ENCODE data around the gene TMEM72. TPM values are rescaled to one million over a fixed set of nuclear protein-coding genes. Genes with fewer than 3 reads are reported as not detected.

The TMEM72 gene
- total RNA-seq, 1 donor from 2014 or later = not detected

DNA sequence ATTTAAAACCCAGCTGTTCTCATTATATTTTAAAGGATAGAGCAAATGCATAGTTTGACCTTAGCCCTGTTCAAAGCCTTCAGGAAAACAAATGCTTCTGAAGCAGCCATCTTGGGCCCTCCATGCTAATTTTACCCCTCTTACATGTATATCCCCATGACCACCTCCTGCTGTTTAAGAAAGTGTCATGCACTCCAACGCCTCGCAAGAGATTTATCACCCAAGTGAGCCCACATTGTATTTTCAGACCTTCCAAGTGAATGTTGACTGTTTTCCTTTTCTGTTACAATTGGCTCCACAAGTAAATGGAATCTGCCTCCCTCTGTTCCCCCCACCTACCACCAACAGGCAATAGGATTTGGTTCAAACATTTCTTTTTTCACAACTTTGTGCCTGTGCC, 5.3 kb downstream of the TMEM72 start:
- DNase-seq (ENCODE audit: low spot score) = no peak

DNA sequence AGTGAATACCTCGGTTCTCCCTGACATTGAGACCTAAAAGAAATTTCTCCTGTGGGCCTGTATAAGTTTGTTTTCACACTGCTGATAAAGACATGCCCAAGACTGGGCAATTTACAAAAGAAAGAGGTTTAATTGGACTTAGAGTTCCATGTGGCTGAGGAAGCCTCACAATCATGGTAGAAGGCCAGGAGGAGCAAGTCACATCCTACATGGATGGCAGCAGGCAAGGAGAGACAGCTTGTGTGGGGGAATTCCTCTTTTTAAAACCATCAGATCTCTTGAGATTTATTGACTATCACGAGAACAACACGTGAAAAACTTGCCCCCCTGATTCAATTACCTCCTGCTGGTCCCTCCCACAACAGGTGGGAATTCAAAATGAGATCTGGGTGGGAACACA, 6.7 kb downstream of the TMEM72 start:
- DNase-seq (ENCODE audit: low spot score) = no peak

DNA sequence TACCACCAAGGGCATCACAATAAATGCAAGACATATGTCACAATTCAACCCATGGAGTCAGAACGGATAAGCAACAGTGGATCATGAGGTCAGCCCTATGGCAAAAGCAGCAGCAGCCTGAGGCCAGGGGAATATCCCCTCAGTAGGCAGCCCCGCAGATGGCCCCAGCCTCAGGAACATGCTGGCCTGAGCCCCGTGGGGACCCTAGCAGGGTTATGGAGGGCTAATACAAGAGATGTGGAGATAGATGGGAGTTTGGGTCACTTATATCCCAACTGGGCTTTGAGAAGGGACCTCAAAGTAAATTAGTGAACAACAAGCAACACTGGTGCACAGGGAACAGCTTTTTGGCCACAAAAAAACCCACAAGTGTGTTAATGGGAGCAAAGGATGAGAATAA, 9.1 kb downstream of the TMEM72 start:
- peak; percentile 75 for DNase-seq (ENCODE audit: low spot score)

DNA sequence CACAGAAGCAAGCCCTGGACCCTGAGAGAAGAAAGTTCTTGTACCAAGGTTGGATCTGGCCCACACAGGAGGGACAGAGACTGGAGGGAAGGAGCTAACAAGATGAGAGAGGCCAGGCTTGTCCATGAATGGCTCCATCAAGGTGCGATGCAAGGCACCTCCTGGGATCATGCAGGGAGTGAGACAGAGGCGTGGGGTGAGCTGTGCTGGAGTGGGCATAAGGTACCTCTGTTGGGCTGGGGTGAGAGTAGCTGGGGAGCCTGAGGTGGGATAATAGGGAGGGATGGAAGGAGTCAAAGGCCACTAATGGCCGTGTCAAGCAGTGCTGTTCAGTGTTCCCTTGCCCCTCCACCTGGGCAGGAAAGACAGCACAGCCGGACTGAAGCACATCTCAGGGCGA, 9.9 kb downstream of the TMEM72 start:
- no peak for DNase-seq (ENCODE audit: low spot score)

DNA sequence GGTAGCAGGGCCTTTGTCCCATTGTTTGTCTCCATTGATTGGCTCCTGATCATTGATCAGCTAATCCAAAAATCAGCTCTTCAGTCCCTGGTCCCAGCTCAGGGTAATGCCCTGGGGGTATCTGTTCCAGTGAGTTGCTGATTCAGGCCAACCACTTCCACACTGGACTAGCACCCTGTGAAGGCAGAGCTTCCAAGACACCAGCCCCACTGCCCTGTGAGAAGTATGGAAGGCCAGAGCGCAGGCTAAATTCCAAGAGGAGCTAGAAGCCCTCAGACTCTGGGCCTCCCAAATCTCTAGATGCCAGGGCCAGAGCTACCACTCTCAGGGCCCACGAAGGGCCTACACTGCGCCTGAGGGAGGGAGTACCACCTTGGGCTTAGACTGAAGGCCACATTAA, 10.4 kb downstream of the TMEM72 start:
- DNase-seq (ENCODE audit: low spot score) = no peak

DNA sequence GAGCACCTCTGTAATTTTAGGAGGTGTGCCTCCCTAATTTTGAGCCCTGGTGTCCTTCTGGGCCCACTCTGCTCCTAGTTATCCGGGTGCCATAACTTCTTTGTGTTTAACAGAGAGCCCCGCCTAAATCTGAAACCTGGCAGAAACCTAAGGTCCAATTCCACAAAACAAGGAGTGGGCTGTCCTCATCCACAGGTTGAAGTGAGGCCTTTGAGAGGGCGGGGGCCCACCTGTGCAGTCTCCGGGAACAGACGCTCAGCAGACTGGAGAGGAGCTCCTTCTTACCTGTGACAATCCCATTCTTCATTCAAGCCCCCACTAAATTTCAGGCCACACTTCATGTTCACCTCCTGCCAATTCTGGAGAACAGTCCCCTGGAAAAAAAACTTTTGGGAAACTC, 10.9 kb downstream of the TMEM72 start:
- DNase-seq (ENCODE audit: low spot score) = no peak

DNA sequence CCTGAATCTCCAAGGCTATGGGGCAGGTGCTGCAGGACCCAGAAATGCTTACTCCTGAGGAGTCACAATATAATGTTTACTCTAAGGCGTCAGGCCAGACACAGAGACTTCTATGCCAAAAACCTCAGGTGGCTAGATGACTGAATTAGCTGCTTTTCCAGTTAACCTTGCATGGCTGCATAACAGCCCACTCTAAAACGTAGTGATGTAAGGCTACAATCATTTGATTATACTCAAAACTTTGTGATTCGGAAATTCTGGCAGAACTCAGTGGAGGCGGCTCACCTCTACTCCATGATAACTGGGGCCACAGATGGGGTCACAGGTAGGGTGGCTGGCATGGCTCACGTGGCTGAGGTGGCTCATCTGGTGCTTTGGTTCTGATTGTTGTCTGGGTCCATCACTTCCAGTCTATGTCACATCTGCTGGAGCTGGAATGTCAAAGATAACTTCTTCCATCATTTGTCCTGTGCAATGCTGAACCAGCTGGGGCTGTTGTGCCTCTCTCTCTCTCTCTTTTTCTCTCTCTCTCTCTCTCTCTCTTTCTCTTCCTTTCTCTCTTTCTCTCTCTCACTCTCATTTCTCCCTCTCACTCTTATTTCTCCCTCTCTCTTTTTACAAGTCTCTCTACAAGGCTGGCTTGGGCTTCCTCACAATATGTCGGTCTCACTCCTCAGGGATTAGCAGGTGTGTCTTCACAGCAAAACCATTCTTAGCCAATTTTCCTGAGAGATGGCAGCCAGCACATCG, 11.8 kb downstream of the TMEM72 start:
- no peak for DNase-seq (ENCODE audit: low spot score)

DNA sequence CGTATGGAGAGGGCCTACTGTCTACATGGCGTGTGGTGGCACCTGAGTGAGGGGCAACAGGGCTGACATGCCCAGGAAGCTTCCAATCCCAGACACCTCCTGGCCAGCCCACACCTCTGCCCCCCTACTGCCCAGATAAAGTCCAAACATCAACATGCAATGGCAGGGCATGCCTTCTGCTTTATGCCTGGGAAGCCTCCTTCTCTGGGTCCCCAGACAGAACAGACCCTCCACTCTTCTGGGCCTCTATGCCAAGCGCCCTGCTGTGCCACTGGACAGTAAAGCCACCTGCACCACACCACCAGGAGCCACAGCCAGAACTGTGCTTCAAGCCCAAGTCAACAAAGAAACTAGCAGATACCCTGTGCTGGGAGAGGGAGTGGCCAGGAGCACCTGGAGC, 12.5 kb downstream of the TMEM72 start:
- DNase-seq (ENCODE audit: low spot score) = peak; percentile 68

DNA sequence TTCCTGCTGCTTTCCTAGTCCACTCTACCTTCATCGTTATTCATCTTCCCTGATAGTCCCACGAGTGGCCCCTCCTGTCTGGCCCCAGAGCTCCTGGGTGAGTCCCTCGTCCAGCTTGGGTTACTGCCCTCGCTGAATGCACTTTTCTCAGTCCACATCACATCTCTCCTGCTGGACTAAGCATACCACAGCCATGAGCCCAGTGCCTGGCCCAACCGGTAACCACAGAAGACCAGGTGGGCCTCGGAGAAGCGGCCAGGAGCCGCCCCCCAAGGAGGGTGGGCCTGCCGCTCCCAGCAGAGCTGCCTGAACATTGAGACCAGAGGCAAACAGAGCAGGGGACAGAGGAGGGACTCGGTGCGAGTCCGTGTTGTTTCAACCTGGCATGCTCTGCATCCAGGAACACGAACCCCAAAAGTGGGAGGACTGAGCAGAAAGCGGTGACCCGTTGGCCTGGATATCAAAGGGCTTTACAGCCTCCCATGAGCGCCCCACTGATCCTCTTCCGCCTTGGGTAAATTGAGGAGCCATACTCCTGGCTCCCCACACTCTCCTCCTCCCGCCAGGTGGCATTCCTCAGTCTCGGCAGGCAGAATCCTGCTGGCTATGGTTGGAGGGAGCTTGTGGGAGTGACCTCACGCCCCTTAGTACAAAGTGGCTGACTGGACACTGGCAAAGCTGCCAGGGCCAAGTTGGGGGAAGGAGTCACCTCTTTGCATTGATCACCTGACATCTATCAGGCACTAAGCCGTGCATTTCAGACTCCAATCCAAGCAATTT, 13.3 kb downstream of the TMEM72 start:
- DNase-seq (ENCODE audit: low spot score) = peak; percentile 75

DNA sequence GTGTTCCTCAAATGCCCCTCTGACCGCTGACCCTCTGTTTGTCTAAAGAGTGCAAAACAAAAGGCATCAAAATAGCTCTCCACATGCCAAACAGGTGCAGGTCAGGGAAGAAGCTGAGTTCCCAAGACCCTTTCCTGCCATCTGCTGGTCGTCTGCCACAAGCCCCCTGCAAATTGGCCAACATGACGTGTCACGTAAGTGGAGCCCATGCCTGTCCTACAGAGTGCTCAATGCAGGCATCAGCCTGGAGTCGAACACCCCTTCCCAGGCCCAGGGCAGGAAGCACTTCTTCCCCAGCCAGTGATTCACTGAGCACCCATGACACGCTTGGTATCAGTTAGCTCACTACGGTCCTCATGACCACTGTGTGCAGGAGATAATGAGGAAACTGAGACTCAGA, 14.1 kb downstream of the TMEM72 start:
- peak; percentile 28 for DNase-seq (ENCODE audit: low spot score)

DNA sequence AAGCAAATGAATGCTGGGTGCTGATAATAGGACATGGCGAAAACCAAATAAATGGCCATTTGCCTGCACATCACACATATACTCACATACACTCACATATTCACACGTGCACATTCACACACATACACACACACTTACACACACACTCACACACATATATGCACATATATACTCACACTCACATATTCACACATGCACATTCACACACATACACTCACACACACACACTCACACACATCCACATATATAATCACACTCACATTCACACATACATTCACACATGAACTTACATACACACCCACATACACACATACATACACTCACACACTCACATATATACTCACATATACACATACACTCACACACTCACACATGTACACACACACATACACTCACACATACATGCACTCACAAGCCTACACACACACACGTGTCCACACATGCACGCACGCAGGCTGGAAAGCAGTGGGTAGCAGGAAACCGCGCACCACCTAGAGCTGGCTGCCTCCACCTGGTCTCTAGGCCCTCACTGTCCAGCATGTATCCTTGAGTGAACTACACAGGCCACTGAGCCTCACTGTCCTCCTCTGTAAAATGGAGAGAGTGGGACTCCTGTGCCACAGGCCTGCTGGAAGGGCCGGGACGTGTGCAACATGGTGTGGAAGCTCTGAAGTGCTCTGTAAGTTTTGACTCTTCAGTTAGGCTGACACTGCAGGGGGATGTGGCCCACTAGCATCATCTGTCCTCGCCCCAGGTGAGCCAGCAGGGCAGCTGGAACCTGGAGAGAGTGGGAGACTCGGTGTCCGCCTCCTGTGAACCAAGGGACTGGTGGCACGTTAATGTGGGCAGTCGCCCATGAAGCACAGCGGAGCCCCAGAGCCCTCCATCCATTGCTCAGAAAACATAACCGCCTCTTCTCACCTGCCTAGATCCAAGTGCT, 14.9 kb downstream of the TMEM72 start:
- peak; percentile 57 for DNase-seq (ENCODE audit: low spot score)

DNA sequence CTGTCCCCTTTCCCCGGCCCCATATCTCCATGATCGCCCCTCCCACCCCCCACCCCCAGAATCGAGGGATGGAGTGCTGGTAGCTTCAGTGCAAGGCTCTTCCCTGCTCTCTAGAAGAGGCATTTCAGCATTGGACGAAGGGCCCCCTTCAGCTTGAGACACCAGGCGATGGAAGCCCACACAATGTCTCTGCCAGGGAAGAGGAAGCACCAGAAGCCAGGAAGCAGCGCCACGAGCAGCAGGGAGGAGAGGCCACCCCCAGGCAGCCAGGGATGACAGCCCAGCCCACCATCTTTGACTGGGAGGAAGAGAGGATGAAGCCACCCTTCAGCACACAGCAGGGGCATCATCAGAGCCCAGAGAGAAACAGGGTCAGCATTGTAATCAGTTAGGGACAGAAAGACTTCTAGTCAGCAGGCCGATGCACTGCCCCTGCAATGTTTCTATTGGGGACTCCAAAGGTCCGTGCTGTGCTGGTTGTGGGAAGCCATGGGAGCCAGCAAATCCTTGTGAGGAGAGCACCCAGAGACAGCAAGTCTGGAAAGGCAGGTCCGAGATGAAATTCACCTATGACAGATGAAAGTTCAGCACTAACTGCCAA, 15.7 kb downstream of the TMEM72 start:
- DNase-seq (ENCODE audit: low spot score) = peak; percentile 41

DNA sequence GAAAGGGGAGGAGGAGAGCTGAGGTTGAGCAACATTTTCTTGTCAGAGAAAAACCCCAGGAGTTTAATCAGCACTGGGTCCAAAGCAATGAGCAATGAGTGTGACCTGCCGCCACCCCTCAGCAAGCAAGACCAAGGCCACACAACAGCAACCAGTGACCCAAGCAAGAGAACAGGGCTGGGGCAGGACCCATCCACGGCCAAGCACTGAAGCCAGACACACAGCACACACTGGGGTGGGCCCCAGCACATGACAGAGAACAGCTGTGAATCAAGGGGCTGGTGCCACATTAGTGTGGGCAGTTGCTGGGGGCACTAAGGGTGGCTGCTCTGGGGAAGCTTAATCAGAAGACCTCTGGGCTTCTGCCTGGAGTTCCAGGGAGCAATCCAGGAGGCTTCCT, 16.2 kb downstream of the TMEM72 start:
- no peak for DNase-seq (ENCODE audit: low spot score)

DNA sequence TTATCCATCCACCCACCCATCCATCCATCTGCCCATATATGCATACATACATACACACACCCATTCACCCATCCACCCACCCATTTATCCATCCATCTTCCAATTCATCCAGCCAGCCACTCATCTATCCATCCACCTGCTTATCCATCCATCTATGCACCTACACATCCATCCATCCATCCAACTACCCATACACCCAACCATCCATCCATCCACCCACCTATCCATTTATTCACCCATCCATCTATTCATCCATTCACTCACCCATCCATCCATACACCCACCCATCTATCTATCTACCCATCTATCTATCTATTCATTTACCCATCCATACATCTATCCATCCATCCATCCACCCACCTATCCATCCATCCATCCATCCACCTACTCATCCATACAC, 17.3 kb downstream of the TMEM72 start:
- DNase-seq (ENCODE audit: low spot score) = no peak

DNA sequence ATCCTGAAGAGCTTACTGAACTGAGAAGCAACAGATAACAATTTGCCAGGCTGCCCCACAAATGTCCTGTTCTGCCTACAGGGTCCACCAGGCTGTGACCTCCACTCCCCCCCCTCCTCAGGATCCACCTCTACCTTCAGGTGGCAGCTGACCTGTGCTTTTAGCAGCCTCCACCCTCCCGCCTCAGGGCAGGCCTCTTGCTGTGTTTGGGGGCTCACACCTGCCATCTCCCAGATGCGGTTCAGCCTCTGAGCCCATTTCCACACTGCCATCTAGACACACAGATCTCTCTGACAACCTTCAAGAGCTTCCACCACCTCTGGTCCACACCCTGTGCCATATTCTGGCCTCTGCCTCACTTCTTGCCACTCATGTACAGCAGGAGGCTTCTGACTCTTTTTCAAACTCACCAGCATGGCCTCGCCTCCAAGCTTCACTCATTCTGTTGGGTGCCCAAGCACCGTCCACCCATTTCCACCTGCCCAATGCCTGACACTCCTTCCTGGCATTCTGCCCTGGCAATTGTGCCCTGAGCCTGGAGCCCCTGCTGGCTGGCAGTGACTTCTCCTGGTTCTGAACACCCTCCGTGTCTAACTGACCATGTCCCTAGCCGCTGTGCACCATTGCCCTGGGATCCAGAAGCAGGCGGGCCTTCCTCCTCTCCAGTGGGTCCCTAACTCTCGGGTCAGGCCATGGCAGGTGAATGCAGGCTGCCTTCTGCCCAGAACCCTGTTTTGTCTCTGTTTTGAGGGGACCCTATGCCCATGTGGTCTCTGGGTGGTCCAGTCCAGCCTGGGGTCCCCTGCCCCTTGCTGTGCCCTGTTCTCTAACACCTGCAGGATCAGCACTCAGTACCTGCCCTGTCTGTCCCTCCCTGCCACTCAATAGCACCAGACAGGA, 18.5 kb downstream of the TMEM72 start:
- DNase-seq (ENCODE audit: low spot score) = peak; percentile 85

DNA sequence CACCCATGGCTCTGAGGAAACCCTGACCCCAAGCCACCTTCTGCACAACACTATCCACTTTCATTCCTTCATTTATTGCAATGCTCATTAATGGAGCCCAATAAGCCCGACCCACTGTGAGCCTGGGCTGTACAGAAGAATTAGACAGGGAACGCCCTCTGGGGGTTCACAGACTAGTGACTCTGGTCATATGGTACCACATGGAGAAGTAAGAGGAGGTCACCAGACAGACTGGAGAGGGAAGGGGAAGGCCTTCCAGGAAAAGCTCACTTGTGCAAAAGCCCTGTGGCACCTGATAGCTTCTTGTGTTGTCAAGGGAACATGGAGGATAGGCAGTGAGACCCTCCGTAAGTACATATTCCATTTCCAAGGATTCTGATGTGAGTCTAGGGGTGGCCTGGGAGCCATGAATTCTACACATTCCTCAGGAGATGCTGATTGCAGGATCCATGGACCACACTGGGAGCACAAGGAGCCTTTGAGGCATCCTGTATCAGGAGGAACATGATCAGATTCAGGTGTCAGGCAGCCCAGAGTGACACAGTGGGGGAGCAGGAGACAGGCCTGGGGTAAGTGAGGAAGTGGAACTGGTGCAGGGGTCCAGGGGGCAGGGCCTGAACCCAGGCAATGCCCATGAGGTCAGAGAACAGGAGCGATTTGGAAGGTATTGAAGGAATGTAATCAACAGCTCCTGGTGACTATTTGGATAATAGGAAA, 19.9 kb downstream of the TMEM72 start:
- DNase-seq (ENCODE audit: low spot score) = no peak

DNA sequence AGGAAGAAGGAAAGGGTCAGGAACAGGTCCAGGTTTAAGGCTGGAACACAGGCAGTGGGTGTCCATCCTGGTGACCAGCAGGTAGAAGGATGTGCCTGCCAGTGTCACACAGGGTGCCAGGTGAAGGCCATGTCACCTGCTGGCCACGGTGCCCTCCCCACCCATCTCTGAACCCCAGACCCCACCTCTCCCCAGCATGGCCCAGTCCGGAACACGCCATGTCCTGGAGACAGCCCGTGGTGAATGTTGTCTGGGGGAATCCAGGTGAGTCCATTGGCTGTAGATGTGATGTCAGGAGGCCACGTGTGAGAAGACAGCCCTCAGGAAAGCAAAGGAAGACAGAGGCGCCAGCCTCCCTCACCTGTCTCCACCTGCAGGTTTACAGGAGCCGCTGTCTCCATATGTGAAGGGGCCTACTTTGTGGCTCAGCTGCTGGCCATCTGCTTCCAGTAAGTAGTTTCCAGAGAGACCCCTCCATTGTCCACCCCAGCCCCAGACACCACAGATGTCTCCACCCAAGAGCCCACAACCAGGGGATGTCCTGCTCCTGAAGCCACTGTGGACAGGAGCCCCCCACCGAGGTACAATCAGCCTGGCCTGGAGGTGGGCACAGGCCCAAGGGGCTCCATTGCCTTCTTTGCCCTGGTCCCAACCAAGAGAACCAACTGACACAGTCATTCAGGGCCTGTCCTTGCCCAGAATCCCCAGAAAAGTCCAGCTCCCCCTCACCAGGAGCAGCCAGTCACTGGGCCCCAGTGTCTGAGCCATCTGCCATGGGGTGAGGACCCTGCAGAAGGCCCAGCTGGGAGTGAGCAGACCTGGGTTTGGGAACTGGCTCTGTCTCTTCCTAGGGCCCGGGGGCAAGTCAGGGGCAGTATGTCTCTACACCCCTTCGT, 20.7 kb downstream of the TMEM72 start:
- DNase-seq (ENCODE audit: low spot score) = no peak
